Measurements from ENCODE around the gene KIFBP.

KIFBP gene

GRCh38 chr10:68981074-68981473, 7.5 kb upstream of the KIFBP start:
- H3K4me3 ChIP-seq (replicated peaks; ENCODE audit: low read depth, low read length) = no peak overlapping the region
- DNase-seq (ENCODE audit: low read depth) = peak; percentile 25
- peak; percentile 38 for TF ChIP-seq CTCF (IDR thresholded peaks at IDR 0.05; ENCODE audit: low read length, missing control alignments)

- no peak for TF ChIP-seq CTCF (IDR thresholded peaks at IDR 0.05; ENCODE audit: low read length, missing control alignments)
- no peak for DNase-seq (ENCODE audit: low read depth)
- no peak overlapping the region for H3K4me3 ChIP-seq (replicated peaks; ENCODE audit: low read depth, low read length)
Observed at GRCh38 chr10:68982389-68982788, 6.2 kb upstream of the KIFBP start.

GRCh38 chr10:68987611-68988010, 992 bp upstream of the KIFBP start:
- no peak for DNase-seq (ENCODE audit: low read depth)
- no peak overlapping the region for H3K4me3 ChIP-seq (replicated peaks; ENCODE audit: low read depth, low read length)
- TF ChIP-seq CTCF (IDR thresholded peaks at IDR 0.05; ENCODE audit: low read length, missing control alignments) = no peak

GRCh38 chr10:68989317-68989990, 851 bp downstream of the KIFBP start:
- H3K4me3 ChIP-seq (replicated peaks; ENCODE audit: low read depth, low read length) = peak overlapping the region; percentile 91
- DNase-seq (ENCODE audit: low read depth) = peak; percentile 16
- no peak for TF ChIP-seq CTCF (IDR thresholded peaks at IDR 0.05; ENCODE audit: low read length, missing control alignments)

- no peak overlapping the region for H3K4me3 ChIP-seq (replicated peaks; ENCODE audit: low read depth, low read length)
- peak; percentile 89 for DNase-seq (ENCODE audit: low read depth)
- no peak for TF ChIP-seq CTCF (IDR thresholded peaks at IDR 0.05; ENCODE audit: low read length, missing control alignments)
Observed at GRCh38 chr10:68992636-68993440, 4.2 kb downstream of the KIFBP start.

- H3K4me3 ChIP-seq (replicated peaks; ENCODE audit: low read depth, low read length) = no peak overlapping the region
- DNase-seq (ENCODE audit: low read depth) = no peak
- TF ChIP-seq CTCF (IDR thresholded peaks at IDR 0.05; ENCODE audit: low read length, missing control alignments) = no peak
Observed at GRCh38 chr10:68997211-68997610, 8.6 kb downstream of the KIFBP start.

All from fibroblast of pulmonary artery (primary cell).